Keratinocyte (primary cell): Measurements from ENCODE around the gene TEX26.

Experiments used
- CTCF ChIP-seq, 3 experiments: IDR thresholded peaks in 1 of 3; conservative IDR thresholded peaks in 1 of 3; optimal IDR thresholded peaks in 1 of 3; 2 replicates in 2 of 3; 3 replicates in 1 of 3; pipeline versions ENCODE3 to v1.5.1; 2011; ENCODE audit warnings: low read length in 3 of 3, mild to moderate bottlenecking in 3 of 3, moderate library complexity in 2 of 3, control low read depth in 1 of 3, inconsistent platforms in 1 of 3; ENCODE audit not compliant: insufficient read depth in 2 of 3; ENCODE audit errors: extremely low read depth in 1 of 3
- EZH2 ChIP-seq: IDR thresholded peaks from one replicate; pipeline ENCODE4 v1.6.1; 2012; ENCODE audit warnings: inconsistent platforms, mild to moderate bottlenecking, low read length, moderate library complexity

- TF ChIP-seq CTCF (optimal IDR thresholded peaks at IDR 0.05 in 1 of 3, IDR thresholded peaks at IDR 0.05 in 1 of 3, conservative IDR thresholded peaks at IDR 0.05 in 1 of 3; ENCODE audit: extremely low read depth in 1 of 3, insufficient read depth in 2 of 3, low read length in 3 of 3) = no peak
- no peak for TF ChIP-seq EZH2
Observed at GRCh38 chr13:30982906-30983305, 50.5 kb downstream of the TEX26 start.
